K562 (cell line): Measurements from ENCODE around the gene HS2ST1. TPM values are rescaled to one million over a fixed set of nuclear protein-coding genes. Genes with fewer than 3 reads are reported as not detected.

Source experiments
- ATAC-seq: fragments of 200-7000 bp; cut with Tn5 transposase; 3 replicates; pipeline ENCODE4 v1.9.1; 2020; ENCODE audit warnings: moderate library complexity
- BruUV-seq: library from RNA; stranded (reverse); fragments of 400-500 nt; replicated peaks from 2 replicates; lab custom pipeline; 2021; lab: Mats Ljungman, UMichigan
- CTCF ChIA-PET: fragments of 300-600 bp; formaldehyde crosslinking; extraction: SDS; loops from one replicate; lab custom pipeline; 2021; ENCODE audit warnings: low intra/inter-chr PET ratio; lab: Yijun Ruan, JAX
- POLR2A ChIA-PET: fragments of 300-600, 350-650 bp; sonication (Branson Sonifier 250); formaldehyde crosslinking; extraction: SDS; loops from one replicate; lab custom pipeline; 2021; ENCODE audit warnings: antibody characterized with exemption, inconsistent platforms; lab: Yijun Ruan, JAX
- DNase-seq, 4 experiments: peaks; one replicate each; pipeline versions ENCODE4 v3.0.0 to v3.0.0-alpha.2; 2011 to 2018; ENCODE audit warnings: low spot score in 3 of 4, mixed read lengths in 3 of 4; ENCODE audit errors: extremely low read depth in 1 of 4
- FAIRE-seq: peaks from 2 replicates; lab custom pipeline; 2011; peaks lifted over from hg19 to GRCh38; lab: Jason Lieb, UNC
- H2AFZ ChIP-seq: 2 replicates; pipeline ENCODE4 v1.6.0; 2011; ENCODE audit warnings: low read depth, low read length, control low read depth, inconsistent platforms
- H3K27ac ChIP-seq: fragments of 200-600 bp; 3 replicates; pipeline ENCODE4 v1.8.0; 2011; ENCODE audit warnings: low read depth, mild to moderate bottlenecking, control low read depth, inconsistent platforms, low read length, moderate library complexity, mixed read lengths; ENCODE audit errors: extremely low read depth
- H3K27me3 ChIP-seq, 2 experiments: fragments of 300-600 bp in 1 of 2; 2 replicates in 1 of 2; 3 replicates in 1 of 2; pipeline versions ENCODE4 v1.6.0 to v1.8.0; 2011; ENCODE audit warnings: inconsistent platforms in 2 of 2, low read length in 2 of 2, mild to moderate bottlenecking in 1 of 2, mixed read lengths in 1 of 2, moderate library complexity in 1 of 2; ENCODE audit not compliant: control insufficient read depth in 2 of 2, insufficient read depth in 2 of 2
- H3K36me3 ChIP-seq: fragments of 300-600 bp; 3 replicates; pipeline ENCODE4 v1.8.0; 2011; ENCODE audit warnings: mild to moderate bottlenecking, low read length, inconsistent platforms; ENCODE audit not compliant: control insufficient read depth, insufficient read depth
- H3K4me1 ChIP-seq, 2 experiments: fragments of 200-600 bp in 1 of 2; replicated peaks in 1 of 2; 2 replicates in 1 of 2; 3 replicates in 1 of 2; pipeline versions ENCODE4 v1.5.1 to v1.8.0; 2011; ENCODE audit warnings: inconsistent platforms in 2 of 2, low read length in 2 of 2, mild to moderate bottlenecking in 1 of 2, mixed read lengths in 1 of 2, moderate library complexity in 1 of 2; ENCODE audit not compliant: control insufficient read depth in 2 of 2, insufficient read depth in 2 of 2
- H3K4me2 ChIP-seq: 2 replicates; pipeline ENCODE4 v1.6.1; 2011; ENCODE audit warnings: low read length, control low read depth, inconsistent platforms, mixed read lengths; ENCODE audit not compliant: insufficient read depth
- H3K4me3 ChIP-seq: fragments of 200-600 bp; sonication (generic), shearing (Covaris generic); 2 replicates; pipeline ENCODE4 v1.5.1; 2016; ENCODE audit warnings: control low read depth, inconsistent platforms
- H3K79me2 ChIP-seq: fragments of 200-600 bp; 3 replicates; pipeline ENCODE4 v1.8.0; 2011; ENCODE audit warnings: low read length, inconsistent platforms; ENCODE audit not compliant: control insufficient read depth, insufficient read depth
- H3K9ac ChIP-seq, 2 experiments: 2 replicates each; pipeline versions ENCODE4 v1.6.0 to v1.6.1; 2011; ENCODE audit warnings: low read depth in 2 of 2, low read length in 2 of 2, control low read depth in 1 of 2, inconsistent platforms in 1 of 2, mild to moderate bottlenecking in 1 of 2, mixed read lengths in 1 of 2; ENCODE audit not compliant: insufficient read depth in 1 of 2
- H3K9me1 ChIP-seq: one replicate; pipeline ENCODE4 v1.6.0; 2011; ENCODE audit warnings: inconsistent platforms, mild to moderate bottlenecking, low read length, moderate library complexity; ENCODE audit not compliant: control insufficient read depth, insufficient read depth
- H3K9me3 ChIP-seq: replicated peaks from 2 replicates; pipeline ENCODE4 v1.5.1; 2011; ENCODE audit warnings: low read depth, low read length, inconsistent platforms; ENCODE audit not compliant: control insufficient read depth, insufficient read depth
- H4K20me1 ChIP-seq: replicated peaks from 2 replicates; pipeline ENCODE4 v1.6.1; 2011; ENCODE audit warnings: low read length, inconsistent platforms, mixed read lengths; ENCODE audit not compliant: control insufficient read depth, insufficient read depth
- ARID1B ChIP-seq: fragments of 450-650 bp; IDR thresholded peaks from 2 replicates; pipeline ENCODE4 v1.6.1; 2016; ENCODE audit warnings: antibody characterized with exemption, mild to moderate bottlenecking, inconsistent platforms
- DPF2 ChIP-seq: fragments of 450-650 bp; IDR thresholded peaks from 2 replicates; pipeline ENCODE4 v1.6.1; 2016
- FOSL1 ChIP-seq: fragments of 200-800 bp; sonication (Bioruptor generic); conservative IDR thresholded peaks from 2 replicates; pipeline ENCODE4 v1.6.1; 2016; ENCODE audit warnings: missing genetic modification characterization, missing compliant biosample characterization
- GABPA ChIP-seq: fragments of 200-800 bp; sonication (Bioruptor generic); conservative IDR thresholded peaks from 2 replicates; pipeline ENCODE4 v1.6.1; 2016; ENCODE audit warnings: low read depth, missing genetic modification characterization, missing compliant biosample characterization
- JUND ChIP-seq, 2 experiments: IDR thresholded peaks; 2 replicates in 1 of 2; 3 replicates in 1 of 2; pipeline ENCODE4 v1.6.1; 2011; ENCODE audit warnings: borderline replicate concordance in 2 of 2, low read depth in 2 of 2, low read length in 2 of 2, improper control_type of control experiment in 1 of 2, missing biosample characterization in 1 of 2, missing genetic modification characterization in 1 of 2, missing genetic modification reagents in 1 of 2
- LCOR ChIP-seq: sonication (generic); formaldehyde crosslinking; IDR thresholded peaks from 2 replicates; pipeline ENCODE4 v1.8.0; 2022; ENCODE audit warnings: mild to moderate bottlenecking, missing genetic modification reagents
- MAFF ChIP-seq: IDR thresholded peaks from 2 replicates; pipeline ENCODE4 v1.6.1; 2012; ENCODE audit warnings: low read length, improper control_type of control experiment
- MBD2 ChIP-seq: sonication (generic); IDR thresholded peaks from 2 replicates; pipeline ENCODE4 v1.6.1; 2016; ENCODE audit warnings: low read depth, borderline replicate concordance
- SMARCA4 ChIP-seq: fragments of 450-650 bp; IDR thresholded peaks from 2 replicates; pipeline ENCODE4 v1.6.1; 2016
- SMARCE1 ChIP-seq: fragments of 450-650 bp; IDR thresholded peaks from 2 replicates; pipeline ENCODE4 v1.7.1; 2016; ENCODE audit warnings: mild to moderate bottlenecking
- SOX6 ChIP-seq: fragments of 450-650 bp; IDR thresholded peaks from 2 replicates; pipeline ENCODE4 v1.6.1; 2014; ENCODE audit warnings: mild to moderate bottlenecking
- SREBF1 ChIP-seq: fragments of 150-350 bp; IDR thresholded peaks from 2 replicates; pipeline ENCODE4 v1.6.1; 2014; ENCODE audit warnings: antibody characterized with exemption, low read depth, low read length, borderline replicate concordance
- ZNF316 ChIP-seq: fragments of 450-650 bp; IDR thresholded peaks from 2 replicates; pipeline ENCODE4 v1.6.1; 2016
- WGBS: fragments of 100-300 bp; shearing (Covaris generic); methylation state at CpG from one replicate; pipeline ENCODE4 v1.1.6; 2016; ENCODE audit warnings: low coverage, mixed read lengths; ENCODE audit not compliant: insufficient coverage; ENCODE audit errors: missing lambda C conversion rate; 5-methylcytosine and 5-hydroxymethylcytosine counted together
- in situ Hi-C: fragments of 300-500 bp; cut with MboI; formaldehyde crosslinking; loops from 4 replicates; pipeline ENCODE4 v1.15.0; 2018; ENCODE audit warnings: inconsistent platforms, mixed read lengths
- intact Hi-C: fragments of 100-400 bp; cut with micrococcal nuclease; formaldehyde crosslinking; loops from 2 replicates; pipeline ENCODE4 v1.14.2; 2022
- polyA plus RNA-seq, 8 experiments: library from polyadenylated mRNA; depleted of rRNA in 4 of 8; stranded (reverse) in 5 of 8; unstranded in 3 of 8; fragments of >200 nt; fragmentation: Nextera tagmentation in 2 of 8; fragmentation: Illumina TruSeq in 1 of 8; extraction: Ambion mirVana in 2 of 8; extraction: Trizol in 1 of 8; gene quantifications; 2 replicates each; pipeline versions ENCODE4 v1.2.1 to v1.2.3, GENCODE V29; 2011 to 2014; ENCODE audit warnings: inconsistent platforms in 1 of 8, missing spikeins in 1 of 8
- total RNA-seq, 7 experiments: library from RNA; depleted of rRNA in 6 of 7; stranded (reverse); fragments of >200 nt in 6 of 7; fragmentation: Illumina TruSeq in 2 of 7; extraction: Trizol in 2 of 7; gene quantifications; 2 replicates each; pipeline versions ENCODE4 v1.2.1 to v1.2.3, GENCODE V29; 2011 to 2021; ENCODE audit warnings: low replicate concordance in 1 of 7
- TF ChIP-seq, protein P1 (sequence below), 2 experiments: fragments of 450-650 bp; IDR thresholded peaks; 2 replicates each; pipeline ENCODE4 v1.6.1; 2018; ENCODE audit warnings: mild to moderate bottlenecking in 2 of 2, low read depth in 1 of 2; ENCODE audit not compliant: partially characterized antibody in 2 of 2
- TF ChIP-seq, protein P2 (sequence below), 2 experiments: fragments of 450-650 bp in 1 of 2; sonication (generic) in 1 of 2; formaldehyde crosslinking in 1 of 2; IDR thresholded peaks in 1 of 2; conservative IDR thresholded peaks in 1 of 2; 2 replicates each; pipeline versions ENCODE4 v1.6.1 to v1.8.1; 2016 to 2023; ENCODE audit warnings: mild to moderate bottlenecking in 2 of 2, moderate library complexity in 2 of 2, inconsistent platforms in 1 of 2, missing genetic modification reagents in 1 of 2
- TF ChIP-seq, protein P3 (sequence below): sonication (generic); formaldehyde crosslinking; IDR thresholded peaks from 2 replicates; pipeline ENCODE4 v1.8.0; 2022; ENCODE audit warnings: mild to moderate bottlenecking, missing genetic modification reagents

HS2ST1 gene
- total and polyA plus RNA-seq, 9 of the 15 experiments (the other 6 are each of a cell fraction or from before 2014, with no cell fraction given), result 7.7 to 43.3 (median 25.8) TPM

DNA sequence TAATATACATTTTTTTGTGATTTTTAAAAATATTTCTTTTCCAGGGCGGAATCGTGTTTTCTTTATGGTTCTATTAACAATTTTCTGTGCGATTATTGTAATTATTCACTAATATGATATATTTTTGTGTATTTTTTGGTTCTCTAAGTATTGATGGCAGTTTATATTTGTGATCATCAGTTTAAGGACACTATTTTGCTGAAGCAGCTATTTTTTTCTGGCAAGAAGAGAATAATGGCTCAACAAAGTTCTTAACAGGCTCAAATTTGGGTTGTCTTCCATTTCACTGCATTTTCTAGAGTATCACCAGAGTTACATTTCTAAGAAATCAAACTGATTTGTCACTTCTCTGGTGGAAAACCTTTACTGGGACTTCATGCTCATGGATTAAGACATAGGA lies 178.4 kb downstream of the HS2ST1 start (continued):
- TF ChIP-seq, protein P1, sequence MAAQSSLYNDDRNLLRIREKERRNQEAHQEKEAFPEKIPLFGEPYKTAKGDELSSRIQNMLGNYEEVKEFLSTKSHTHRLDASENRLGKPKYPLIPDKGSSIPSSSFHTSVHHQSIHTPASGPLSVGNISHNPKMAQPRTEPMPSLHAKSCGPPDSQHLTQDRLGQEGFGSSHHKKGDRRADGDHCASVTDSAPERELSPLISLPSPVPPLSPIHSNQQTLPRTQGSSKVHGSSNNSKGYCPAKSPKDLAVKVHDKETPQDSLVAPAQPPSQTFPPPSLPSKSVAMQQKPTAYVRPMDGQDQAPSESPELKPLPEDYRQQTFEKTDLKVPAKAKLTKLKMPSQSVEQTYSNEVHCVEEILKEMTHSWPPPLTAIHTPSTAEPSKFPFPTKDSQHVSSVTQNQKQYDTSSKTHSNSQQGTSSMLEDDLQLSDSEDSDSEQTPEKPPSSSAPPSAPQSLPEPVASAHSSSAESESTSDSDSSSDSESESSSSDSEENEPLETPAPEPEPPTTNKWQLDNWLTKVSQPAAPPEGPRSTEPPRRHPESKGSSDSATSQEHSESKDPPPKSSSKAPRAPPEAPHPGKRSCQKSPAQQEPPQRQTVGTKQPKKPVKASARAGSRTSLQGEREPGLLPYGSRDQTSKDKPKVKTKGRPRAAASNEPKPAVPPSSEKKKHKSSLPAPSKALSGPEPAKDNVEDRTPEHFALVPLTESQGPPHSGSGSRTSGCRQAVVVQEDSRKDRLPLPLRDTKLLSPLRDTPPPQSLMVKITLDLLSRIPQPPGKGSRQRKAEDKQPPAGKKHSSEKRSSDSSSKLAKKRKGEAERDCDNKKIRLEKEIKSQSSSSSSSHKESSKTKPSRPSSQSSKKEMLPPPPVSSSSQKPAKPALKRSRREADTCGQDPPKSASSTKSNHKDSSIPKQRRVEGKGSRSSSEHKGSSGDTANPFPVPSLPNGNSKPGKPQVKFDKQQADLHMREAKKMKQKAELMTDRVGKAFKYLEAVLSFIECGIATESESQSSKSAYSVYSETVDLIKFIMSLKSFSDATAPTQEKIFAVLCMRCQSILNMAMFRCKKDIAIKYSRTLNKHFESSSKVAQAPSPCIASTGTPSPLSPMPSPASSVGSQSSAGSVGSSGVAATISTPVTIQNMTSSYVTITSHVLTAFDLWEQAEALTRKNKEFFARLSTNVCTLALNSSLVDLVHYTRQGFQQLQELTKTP (IDR thresholded peaks at IDR 0.05; ENCODE audit: low read depth in 1 of 2, partially characterized antibody in 2 of 2), result no peak
- peak; percentile 95 for TF ChIP-seq ZNF316
- TF ChIP-seq MAFF, result peak; percentile 85

DNA sequence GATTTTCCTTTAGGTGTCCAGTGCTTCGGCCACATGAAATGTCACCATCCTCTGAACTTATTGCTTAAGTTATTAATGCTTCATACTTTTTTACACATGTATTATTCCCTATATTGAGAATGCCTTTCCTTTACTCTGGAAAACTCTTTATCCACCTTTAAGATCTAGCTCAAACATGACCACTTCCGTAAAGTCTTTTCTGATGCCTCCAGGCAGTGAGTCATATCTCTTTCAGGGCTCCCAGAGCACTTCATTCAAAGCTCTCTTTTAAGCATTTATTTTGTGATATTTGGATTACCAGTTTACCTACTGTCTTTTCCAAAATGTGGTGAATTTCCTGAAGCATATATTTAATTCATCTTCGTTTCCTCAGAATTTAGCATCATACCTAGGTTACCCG lies 178.9 kb downstream of the HS2ST1 start:
- 0 out of 5 replicates have a peak, but pooled peaks cover 0 to 4% of the 10 kb centered on the region in 2 experiments for H3K4me1 ChIP-seq
- no peaks in the 10 kb centered on the region for H4K20me1 ChIP-seq
- H3K4me2 ChIP-seq, result no peak overlapping the region; the same call in 1 of the 2 replicates
- ChIA-PET POLR2A (interaction anchor here (0.6 to 0.8 kb wide), 2 partner anchors 18 to 180 kb away, joined by 3 read pairs; no protein-coding TSS in a partner anchor), CTCF (no interaction called here)
- WGBS, result 63% methylated on average over 4 of the region's 4 CpGs
- H3K36me3 ChIP-seq, result peaks cover 9% of the 10 kb centered on the region
- H3K27ac ChIP-seq, result peak overlapping the region; percentile 46; the same call in 1 of the 3 replicates
- ATAC-seq (peak; percentile 61; the same call in 2 of the 3 replicates), FAIRE-seq (no peak), DNase-seq (peak in 1 of 4 experiments; percentile 26)
- no peaks in the 10 kb centered on the region for H3K79me2 ChIP-seq
- in situ Hi-C loops, result no loop called here
- H3K27me3 ChIP-seq, result no peaks in the 10 kb centered on the region
- H3K9me1 ChIP-seq, result no peaks in the 10 kb centered on the region
- H3K9ac ChIP-seq, result no peak overlapping the region
- no peak overlapping the region for H3K4me3 ChIP-seq
- BruUV-seq, result no TSS peak
- no peak overlapping the region; the same call in 1 of the 2 replicates for H2AFZ ChIP-seq
- intact Hi-C loops, result no loop called here
- no peaks in the 10 kb centered on the region for H3K9me3 ChIP-seq
- no peak for TF ChIP-seq MBD2
- TF ChIP-seq SMARCA4, result peak; percentile 55; the same call in 1 of the 2 replicates
- peak; percentile 39 for TF ChIP-seq ARID1B
- peak; percentile 27; the same call in 1 of the 2 replicates for TF ChIP-seq GABPA (tag)
- peak; percentile 83 for TF ChIP-seq FOSL1
- TF ChIP-seq, protein P2, sequence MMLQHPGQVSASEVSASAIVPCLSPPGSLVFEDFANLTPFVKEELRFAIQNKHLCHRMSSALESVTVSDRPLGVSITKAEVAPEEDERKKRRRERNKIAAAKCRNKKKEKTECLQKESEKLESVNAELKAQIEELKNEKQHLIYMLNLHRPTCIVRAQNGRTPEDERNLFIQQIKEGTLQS (IDR thresholded peaks at IDR 0.05), result peak; percentile 42; the same call in 1 of the 2 replicates
- TF ChIP-seq, protein P2 (CRISPR knock-in tag; conservative IDR thresholded peaks at IDR 0.05), result no peak
- TF ChIP-seq SOX6, result no peak
- TF ChIP-seq JUND (IDR thresholded peaks at IDR 0.05; ENCODE audit: borderline replicate concordance, low read depth, low read length), result peak; percentile 67; the same call in 1 of the 2 replicates
- peak; percentile 71; the same call in 2 of the 3 replicates for TF ChIP-seq JUND (tag; IDR thresholded peaks at IDR 0.05; ENCODE audit: borderline replicate concordance, low read depth, low read length)
- TF ChIP-seq SMARCE1, result 0 out of 2 replicates have a peak, but pooled peaks have one; percentile 34
- TF ChIP-seq, protein P3, sequence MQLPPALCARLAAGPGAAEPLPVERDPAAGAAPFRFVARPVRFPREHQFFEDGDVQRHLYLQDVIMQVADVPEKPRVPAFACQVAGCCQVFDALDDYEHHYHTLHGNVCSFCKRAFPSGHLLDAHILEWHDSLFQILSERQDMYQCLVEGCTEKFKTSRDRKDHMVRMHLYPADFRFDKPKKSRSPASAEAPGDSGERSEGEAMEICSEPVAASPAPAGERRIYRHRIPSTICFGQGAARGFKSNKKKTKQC, result no peak
- TF ChIP-seq SREBF1, result no peak
- TF ChIP-seq DPF2, result 0 out of 2 replicates have a peak, but pooled peaks have one; percentile 40
- TF ChIP-seq LCOR (CRISPR knock-in tag), result no peak
